SIG-M5 (cell line): Measurements from ENCODE around the gene CHCHD10.

Experiments
- DNase-seq: peaks from one replicate; lab custom pipeline; 2025; lab: John Stamatoyannopoulos, UW

CHCHD10 gene

DNA sequence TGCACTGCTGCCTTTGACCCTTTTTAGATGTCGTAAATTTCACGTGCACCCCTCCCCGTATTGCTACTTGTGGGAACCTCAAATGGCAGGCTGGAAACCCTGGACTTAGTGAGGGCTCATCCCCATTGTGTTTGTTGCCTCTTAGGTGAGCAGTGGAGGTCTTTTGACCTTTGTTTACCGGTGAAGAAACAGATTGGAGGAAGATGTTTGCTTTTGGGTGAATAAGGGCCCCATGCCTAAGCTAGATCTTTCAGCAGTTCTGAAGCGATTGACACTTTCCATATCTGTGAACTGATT, 19.8 kb upstream of the CHCHD10 start:
- no peak for DNase-seq

- no peak for DNase-seq
Measured at GRCh38 chr22:23786752-23787599, 19.2 kb upstream of the CHCHD10 start, which contains the start of gene SMARCB1. Gene SMARCB1, plus strand, starts transcription at chr22:23786966. Its CDS starts 204 bp downstream, at chr22:23787170.

- no peak for DNase-seq
Measured at GRCh38 chr22:23786261-23786710, 18.5 kb upstream of the CHCHD10 start.

GRCh38 chr22:23784215-23784732, 16.5 kb upstream of the CHCHD10 start:
- DNase-seq, result no peak

DNA sequence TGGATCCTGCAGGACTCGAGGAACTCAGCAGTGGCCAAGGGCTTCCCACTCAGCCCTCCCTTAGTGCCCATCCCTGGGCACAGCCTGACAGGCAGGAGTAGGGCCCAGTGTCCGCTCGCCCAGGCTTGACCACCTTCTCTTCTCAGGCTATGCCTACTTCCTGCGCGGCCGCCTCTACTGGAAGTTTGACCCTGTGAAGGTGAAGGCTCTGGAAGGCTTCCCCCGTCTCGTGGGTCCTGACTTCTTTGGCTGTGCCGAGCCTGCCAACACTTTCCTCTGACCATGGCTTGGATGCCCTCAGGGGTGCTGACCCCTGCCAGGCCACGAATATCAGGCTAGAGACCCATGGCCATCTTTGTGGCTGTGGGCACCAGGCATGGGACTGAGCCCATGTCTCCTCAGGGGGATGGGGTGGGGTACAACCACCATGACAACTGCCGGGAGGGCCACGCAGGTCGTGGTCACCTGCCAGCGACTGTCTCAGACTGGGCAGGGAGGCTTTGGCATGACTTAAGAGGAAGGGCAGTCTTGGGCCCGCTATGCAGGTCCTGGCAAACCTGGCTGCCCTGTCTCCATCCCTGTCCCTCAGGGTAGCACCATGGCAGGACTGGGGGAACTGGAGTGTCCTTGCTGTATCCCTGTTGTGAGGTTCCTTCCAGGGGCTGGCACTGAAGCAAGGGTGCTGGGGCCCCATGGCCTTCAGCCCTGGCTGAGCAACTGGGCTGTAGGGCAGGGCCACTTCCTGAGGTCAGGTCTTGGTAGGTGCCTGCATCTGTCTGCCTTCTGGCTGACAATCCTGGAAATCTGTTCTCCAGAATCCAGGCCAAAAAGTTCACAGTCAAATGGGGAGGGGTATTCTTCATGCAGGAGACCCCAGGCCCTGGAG, 15.7 kb upstream of the CHCHD10 start:
- no peak for DNase-seq

GRCh38 chr22:23782703-23783102, 14.9 kb upstream of the CHCHD10 start:
- no peak for DNase-seq

- no peak for DNase-seq
Measured at GRCh38 chr22:23782252-23782651, 14.5 kb upstream of the CHCHD10 start.

DNA sequence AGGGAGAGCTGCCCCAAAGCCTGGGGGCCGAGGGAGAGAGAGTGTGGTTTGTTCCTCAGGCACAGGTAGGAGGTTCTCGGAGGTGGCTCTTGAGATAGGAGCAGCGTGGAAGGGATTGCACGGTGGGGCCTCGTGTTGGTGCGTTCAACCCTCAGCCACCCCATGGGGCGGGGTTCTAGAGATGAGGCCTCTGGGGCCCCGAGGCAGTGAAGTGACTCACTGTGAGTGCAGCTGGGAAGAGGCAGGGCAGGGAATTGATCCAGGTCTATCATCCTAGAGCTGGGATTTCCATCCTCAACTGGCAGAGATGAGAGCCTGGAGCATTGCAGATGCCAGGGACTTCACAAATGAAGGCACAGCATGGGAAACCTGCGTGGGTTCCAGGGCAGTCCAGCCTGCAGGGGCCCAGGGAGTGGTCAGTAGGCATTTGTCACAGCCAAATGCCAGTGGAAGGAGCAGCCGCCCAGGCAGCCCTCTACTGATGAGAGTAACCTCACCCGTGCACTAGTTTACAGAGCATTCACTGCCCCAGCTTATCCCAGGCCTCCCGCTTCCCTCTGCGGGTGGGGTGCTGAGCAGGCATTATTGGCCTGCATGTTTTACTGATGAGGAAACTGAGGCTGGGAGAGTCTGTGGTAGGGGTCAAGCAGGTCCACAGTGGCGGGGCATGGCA, 13.9 kb upstream of the CHCHD10 start:
- no peak for DNase-seq

- DNase-seq, result no peak
Measured at GRCh38 chr22:23781065-23781464, 13.3 kb upstream of the CHCHD10 start.

- no peak for DNase-seq
Measured at GRCh38 chr22:23780146-23780748, 12.5 kb upstream of the CHCHD10 start.

GRCh38 chr22:23779731-23780130, 12.0 kb upstream of the CHCHD10 start:
- no peak for DNase-seq

DNA sequence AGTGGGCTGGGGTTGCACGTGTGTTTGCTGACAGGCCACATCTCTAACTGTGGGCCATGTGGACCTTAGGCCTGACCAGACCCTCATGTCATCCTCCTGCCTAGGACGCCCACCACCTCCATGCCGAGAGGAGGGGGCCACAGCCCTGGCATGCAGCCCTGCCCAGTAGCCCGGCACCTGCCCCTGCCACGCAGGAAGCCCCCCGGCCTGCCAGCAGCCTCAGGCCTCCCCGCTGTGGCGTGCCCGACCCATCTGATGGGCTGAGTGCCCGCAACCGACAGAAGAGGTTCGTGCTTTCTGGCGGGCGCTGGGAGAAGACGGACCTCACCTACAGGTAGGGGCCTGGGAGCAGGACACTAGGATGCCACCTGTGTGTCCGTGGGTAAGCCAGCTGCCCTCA, 11.3 kb upstream of the CHCHD10 start:
- no peak for DNase-seq

DNA sequence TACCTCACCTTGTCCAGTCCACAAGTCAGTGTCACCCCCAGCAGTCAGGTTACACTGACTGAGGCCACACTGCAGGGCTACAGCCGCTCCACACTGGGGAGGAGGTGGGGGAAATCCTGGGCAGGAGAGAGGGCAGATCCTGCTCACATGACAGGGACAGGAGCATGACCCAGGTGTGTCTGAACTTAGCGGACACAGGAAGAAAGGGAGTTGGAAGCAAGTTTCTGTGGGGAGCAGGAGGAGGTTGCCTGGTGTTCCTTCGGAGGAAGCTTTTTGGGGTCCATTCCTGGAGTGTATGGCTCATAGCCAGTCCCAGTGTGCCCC, 10.8 kb upstream of the CHCHD10 start:
- DNase-seq, result no peak

- DNase-seq, result no peak
Measured at GRCh38 chr22:23777776-23778576, 10.2 kb upstream of the CHCHD10 start.

DNA sequence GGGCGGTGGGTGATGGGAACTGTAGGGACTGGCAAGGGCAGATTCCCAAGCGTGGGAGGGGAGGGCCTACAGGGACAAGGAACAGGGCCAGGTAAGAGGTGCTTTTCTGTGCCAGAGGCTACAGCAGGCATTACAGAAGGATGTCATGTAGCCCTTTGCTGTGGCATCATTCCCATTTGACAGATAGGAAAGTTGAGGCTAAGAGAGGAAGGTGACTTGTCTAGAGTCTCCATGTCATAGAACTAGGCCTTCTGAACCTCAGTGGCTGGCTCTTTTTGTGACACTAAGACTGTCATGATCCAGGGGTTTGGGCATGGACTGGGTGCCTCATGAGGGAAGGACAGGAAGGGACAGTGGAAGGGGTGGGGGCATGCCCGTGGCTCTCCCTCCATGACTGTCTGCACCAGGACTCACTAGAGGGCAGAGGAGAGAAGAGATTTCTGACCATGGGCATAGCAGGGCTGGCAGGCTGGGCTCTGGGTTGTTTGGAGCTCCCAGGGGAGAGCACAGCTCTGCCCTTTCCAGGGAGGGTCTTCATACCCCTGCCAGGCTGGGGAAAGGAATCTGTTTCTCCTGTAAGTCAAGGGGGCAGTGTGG, 8.1 kb upstream of the CHCHD10 start:
- DNase-seq, result no peak

DNA sequence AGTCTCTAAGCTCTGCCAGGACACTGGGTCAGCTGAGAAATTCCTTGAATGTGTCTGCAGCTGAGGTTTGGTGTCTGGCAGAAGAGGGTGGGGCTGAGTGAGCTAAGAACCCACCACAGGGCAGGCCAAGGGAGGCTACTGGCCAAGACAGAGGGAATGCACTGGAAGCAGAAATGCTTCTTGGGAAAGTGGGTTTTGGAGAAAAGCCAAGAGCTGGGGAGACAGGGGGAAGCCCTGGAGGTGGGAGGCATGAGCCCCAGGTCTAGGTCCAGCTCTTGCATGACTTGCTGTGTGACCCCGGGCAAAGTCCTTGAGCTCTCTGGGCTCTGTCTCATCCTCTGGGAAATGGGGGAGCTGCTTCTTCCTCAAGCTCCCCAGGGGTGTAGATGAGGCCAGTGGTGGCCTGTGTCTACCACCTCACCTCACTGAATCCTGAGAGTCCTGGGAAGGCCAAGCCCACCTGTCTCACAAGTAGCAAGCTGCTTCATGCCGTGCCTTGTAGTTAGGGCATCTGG, 7.2 kb upstream of the CHCHD10 start:
- no peak for DNase-seq

GRCh38 chr22:23774114-23774921, 6.5 kb upstream of the CHCHD10 start:
- DNase-seq, result no peak

DNA sequence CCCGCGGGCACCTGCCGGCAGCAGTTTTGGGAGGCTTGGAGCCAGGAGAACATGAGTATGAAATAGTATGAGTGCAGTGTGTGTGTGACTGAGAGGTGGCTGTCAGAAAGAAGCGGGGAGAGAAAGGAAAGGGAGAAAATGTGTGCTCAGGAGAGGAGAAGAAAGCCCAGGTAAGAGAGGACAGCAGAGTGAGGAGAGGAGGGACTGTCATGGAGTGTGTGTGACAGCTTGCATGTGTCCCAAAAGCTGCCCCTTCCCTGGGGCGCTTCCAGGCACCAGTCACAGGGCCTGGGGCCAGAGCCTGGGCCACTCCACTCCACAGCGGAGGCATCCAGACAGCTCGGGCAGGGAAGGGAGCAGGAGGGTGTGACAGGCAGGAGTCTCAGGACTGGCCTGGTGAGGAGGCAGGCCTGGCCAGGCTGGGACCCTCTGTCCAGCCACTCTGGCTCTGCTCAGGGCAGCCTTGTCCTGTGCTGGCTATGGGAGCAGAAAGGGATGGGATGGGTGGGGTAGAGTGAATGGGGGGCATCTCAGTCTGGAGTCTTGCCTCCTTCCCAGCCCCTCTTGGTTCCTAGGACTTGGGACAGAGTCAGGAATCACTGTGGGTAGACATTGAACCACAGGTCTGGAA, 5.8 kb upstream of the CHCHD10 start:
- no peak for DNase-seq
